Activated naive CD4-positive, alpha-beta T cell treated with anti-CD3 and anti-CD28 coated beads, Interleukin-2, amount 10 ng/mL, durations not matched to agents 7 days and 5 days (primary cell): ENCODE results near the gene PHF8.

ENCODE experiments used
- CTCF ChIA-PET: fragments of 350-600 bp; sonication (Branson Sonifier 250); formaldehyde crosslinking; loops from one replicate; lab custom pipeline; 2021; ENCODE audit warnings: antibody characterized with exemption; lab: Charles Lee
- DNase-seq: peaks from one replicate; pipeline ENCODE4 v3.0.0-alpha.2; 2020
- H3K27ac Mint-ChIP-seq: one replicate; pipeline ENCODE4 v1.8.0; 2021; ENCODE audit warnings: mild to moderate bottlenecking, moderate library complexity, mixed read lengths
- H3K27me3 Mint-ChIP-seq: one replicate; pipeline ENCODE4 v1.8.0; 2021; ENCODE audit warnings: mild to moderate bottlenecking, mixed read lengths
- H3K36me3 Mint-ChIP-seq: one replicate; pipeline ENCODE4 v1.8.0; 2021; ENCODE audit warnings: mixed read lengths
- H3K4me1 Mint-ChIP-seq: one replicate; pipeline ENCODE4 v1.8.0; 2021; ENCODE audit warnings: mixed read lengths
- H3K4me3 Mint-ChIP-seq: one replicate; pipeline ENCODE4 v1.8.0; 2021; ENCODE audit warnings: mild to moderate bottlenecking, moderate library complexity, mixed read lengths
- H3K9me3 Mint-ChIP-seq: one replicate; pipeline ENCODE4 v1.8.0; 2021; ENCODE audit warnings: mixed read lengths

Gene PHF8

GRCh38 chrX:53974529-53974928 is 69.7 kb downstream of the PHF8 start:
- no peaks in the 10 kb centered on the region for H3K4me1 Mint-ChIP-seq
- CTCF ChIA-PET, result no interaction called here
- no peak overlapping the region for H3K27ac Mint-ChIP-seq
- H3K9me3 Mint-ChIP-seq, result peaks cover 1% of the 10 kb centered on the region
- DNase-seq, result no peak
- no peaks in the 10 kb centered on the region for H3K27me3 Mint-ChIP-seq
- H3K4me3 Mint-ChIP-seq, result no peak overlapping the region
- peaks cover 51% of the 10 kb centered on the region for H3K36me3 Mint-ChIP-seq

DNA sequence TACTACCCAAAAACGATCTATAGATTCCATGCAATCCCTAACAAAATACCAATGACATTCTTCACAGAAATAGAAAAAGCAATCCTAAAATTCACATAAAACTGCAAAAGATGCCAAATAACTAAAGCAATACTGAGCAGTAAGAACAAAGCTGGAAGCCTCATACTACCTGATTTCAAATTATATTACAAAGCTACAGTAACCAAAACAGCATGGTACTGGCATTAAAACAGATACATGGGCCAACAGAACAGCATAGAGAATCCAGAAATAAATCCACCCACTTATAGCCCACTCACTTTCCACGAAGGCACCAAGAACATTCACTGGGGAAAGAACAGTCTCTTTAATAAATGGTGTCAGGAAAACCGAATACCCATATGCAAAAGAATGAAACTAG is 74.7 kb downstream of the PHF8 start:
- Mint-ChIP-seq H3K4me1 (peaks cover 3% of the 10 kb centered on the region), H3K36me3 (peaks cover 59% of the 10 kb centered on the region), H3K4me3 (no peak overlapping the region), H3K27ac (no peak overlapping the region), H3K9me3 (peaks cover 2% of the 10 kb centered on the region), H3K27me3 (no peaks in the 10 kb centered on the region)
- CTCF ChIA-PET, result no interaction called here
- DNase-seq, result no peak

- no peaks in the 10 kb centered on the region for H3K4me1 Mint-ChIP-seq
- H3K27ac Mint-ChIP-seq, result no peak overlapping the region
- no peaks in the 10 kb centered on the region for H3K27me3 Mint-ChIP-seq
- H3K4me3 Mint-ChIP-seq, result no peak overlapping the region
- H3K9me3 Mint-ChIP-seq, result no peaks in the 10 kb centered on the region
- no peak for DNase-seq
- H3K36me3 Mint-ChIP-seq, result peaks cover 29% of the 10 kb centered on the region
- CTCF ChIA-PET, result no interaction called here
These were observed 94.0 kb downstream of the PHF8 start for GRCh38 chrX:53950130-53950733.

DNA sequence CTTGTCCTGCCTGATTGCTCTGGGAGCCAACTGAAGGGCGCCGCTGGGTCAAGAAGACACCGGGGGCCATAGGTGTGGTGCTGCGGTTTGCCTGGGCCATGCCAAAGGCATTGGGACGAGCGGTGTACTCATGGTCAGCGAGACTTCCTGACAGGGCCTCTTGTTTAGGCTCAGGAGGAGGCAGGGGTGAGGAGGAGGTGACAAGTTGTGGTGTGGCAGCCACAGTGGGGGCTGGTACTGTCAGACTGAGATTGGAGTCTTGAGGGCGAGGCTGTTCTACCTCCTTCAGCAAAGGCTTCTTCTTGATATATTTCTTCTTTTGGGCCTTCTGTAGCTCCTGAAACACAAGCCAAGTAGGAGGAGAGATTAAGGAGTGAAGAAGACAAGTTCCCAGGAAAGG is 104.1 kb downstream of the PHF8 start:
- no peaks in the 10 kb centered on the region for H3K9me3 Mint-ChIP-seq
- H3K36me3 Mint-ChIP-seq, result peaks cover 50% of the 10 kb centered on the region

DNA sequence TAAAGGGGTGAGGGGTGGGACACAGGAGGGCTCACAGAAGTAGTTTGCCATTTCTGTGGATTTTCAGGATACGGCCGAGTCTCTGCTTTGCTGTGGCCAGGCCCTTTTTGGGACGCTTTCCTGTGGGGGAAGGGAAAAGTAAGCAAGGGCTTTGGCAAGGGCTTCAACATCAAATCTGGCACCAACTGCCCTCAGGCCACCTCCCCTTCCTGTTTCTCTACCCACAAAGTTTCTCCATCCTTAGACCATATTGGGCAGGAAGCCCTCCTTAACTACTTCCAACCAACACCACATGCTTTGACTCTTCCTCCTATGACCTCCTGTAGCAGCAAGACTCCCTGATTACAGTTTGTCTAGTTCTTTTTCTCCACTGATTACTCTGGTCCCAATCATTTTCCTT is 105.1 kb downstream of the PHF8 start:
- Mint-ChIP-seq H3K9me3 (no peaks in the 10 kb centered on the region), H3K4me1 (peaks cover 35% of the 10 kb centered on the region), H3K4me3 (no peak overlapping the region), H3K36me3 (peaks cover 50% of the 10 kb centered on the region), H3K27me3 (no peaks in the 10 kb centered on the region), H3K27ac (peak overlapping the region; percentile 47)
- CTCF ChIA-PET, result no interaction called here
- no peak for DNase-seq

More for the DNA sequence above, 104.1 kb downstream of the PHF8 start:
- no peak overlapping the region for H3K4me3 Mint-ChIP-seq
- CTCF ChIA-PET, result no interaction called here
- H3K4me1 Mint-ChIP-seq, result peaks cover 28% of the 10 kb centered on the region
- H3K27ac Mint-ChIP-seq, result no peak overlapping the region
- no peaks in the 10 kb centered on the region for H3K27me3 Mint-ChIP-seq
- DNase-seq, result no peak

DNA sequence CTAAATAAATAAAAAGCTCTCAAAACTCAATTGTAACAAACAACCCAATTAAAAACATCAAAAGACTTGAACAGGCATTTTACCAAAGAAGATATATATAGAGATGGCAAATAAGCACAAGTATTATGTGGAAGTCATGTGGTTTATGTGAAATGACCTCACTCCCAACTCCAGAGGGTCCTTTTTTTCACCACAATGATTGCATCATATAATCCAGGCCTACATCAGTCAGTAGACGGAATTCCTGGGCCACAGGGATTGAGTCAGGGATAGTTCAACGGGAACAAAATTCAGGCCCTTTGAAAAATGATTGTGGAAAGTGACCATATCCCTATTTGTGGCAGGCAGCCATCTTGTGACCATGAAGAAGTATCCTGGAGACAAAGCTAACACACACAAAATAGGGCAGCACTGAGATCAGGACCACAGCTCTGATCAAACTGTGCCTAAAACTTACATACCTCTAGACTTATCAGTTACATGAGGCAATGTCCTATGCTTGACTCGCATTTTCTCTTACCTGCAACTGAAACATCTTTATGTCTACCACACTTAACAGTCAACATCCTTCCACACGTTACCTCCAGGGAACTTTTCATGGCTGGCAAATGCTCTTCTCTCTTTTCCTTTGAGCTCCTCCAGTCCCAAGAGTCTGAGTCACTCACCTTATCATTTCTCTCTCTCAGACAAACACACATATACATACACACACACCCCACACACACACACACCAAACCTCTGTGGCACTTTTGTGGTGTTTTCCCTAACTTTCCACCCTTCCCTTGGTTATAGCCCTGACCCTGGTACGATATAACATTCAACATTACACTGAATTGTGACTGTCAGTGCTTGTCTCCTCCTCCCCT is 113.5 kb downstream of the PHF8 start:
- CTCF ChIA-PET, result no interaction called here
- no peak for DNase-seq
- H3K27ac Mint-ChIP-seq, result no peak overlapping the region
- peaks cover 13% of the 10 kb centered on the region for H3K4me1 Mint-ChIP-seq
- H3K4me3 Mint-ChIP-seq, result no peak overlapping the region
- peaks cover 2% of the 10 kb centered on the region for H3K36me3 Mint-ChIP-seq
- no peaks in the 10 kb centered on the region for H3K27me3 Mint-ChIP-seq
- H3K9me3 Mint-ChIP-seq, result no peaks in the 10 kb centered on the region

- H3K4me1 Mint-ChIP-seq, result no peaks in the 10 kb centered on the region
- no peaks in the 10 kb centered on the region for H3K36me3 Mint-ChIP-seq
- CTCF ChIA-PET, result no interaction called here
- no peak overlapping the region for H3K27ac Mint-ChIP-seq
- DNase-seq, result no peak
- no peak overlapping the region for H3K4me3 Mint-ChIP-seq
- no peaks in the 10 kb centered on the region for H3K9me3 Mint-ChIP-seq
- H3K27me3 Mint-ChIP-seq, result peaks cover 4% of the 10 kb centered on the region
These were observed 118.2 kb downstream of the PHF8 start for GRCh38 chrX:53926030-53926429.

DNA sequence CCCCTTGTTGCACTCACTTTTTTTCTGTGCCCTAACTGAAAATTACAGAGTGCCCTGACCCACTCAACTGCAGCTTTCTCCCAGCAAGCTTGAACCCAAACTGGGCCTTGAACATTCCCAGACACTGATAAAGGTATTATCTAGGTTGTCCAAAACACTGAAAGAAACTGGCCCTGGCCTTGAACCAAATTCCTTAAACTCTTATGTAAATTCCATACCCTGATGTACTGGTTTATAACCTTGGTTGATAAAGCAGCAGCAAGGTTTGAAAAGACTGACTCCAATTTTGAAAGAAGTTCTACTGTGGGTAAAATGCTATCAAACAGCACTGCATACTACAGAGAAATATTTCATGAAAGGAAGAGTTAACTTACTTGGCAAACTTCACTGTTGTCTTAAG is 125.6 kb downstream of the PHF8 start:
- Mint-ChIP-seq H3K27ac (no peak overlapping the region), H3K4me3 (no peak overlapping the region), H3K27me3 (peaks cover 4% of the 10 kb centered on the region), H3K9me3 (no peaks in the 10 kb centered on the region), H3K4me1 (no peaks in the 10 kb centered on the region), H3K36me3 (no peaks in the 10 kb centered on the region)
- no peak for DNase-seq
- CTCF ChIA-PET, result no interaction called here

DNA sequence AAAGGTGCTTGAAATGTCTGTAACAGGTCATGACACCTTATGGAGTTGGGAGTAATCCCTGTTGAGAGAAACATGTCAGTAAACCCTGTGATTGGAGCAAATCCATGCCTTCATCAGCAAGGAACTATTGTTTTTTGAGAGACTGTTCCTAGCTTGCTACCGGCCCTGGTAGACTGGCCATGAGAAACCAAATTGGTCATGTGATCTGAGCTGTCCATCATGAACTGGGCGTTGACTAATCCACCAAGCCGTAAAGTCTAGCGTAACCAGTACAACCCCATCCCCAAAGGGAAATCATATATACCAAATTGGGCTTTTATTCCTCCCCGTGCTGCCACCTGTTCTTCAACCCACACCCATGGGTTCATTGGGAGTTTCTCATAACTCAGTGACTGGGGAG is 143.7 kb downstream of the PHF8 start:
- H3K36me3 Mint-ChIP-seq, result no peaks in the 10 kb centered on the region
- no peak overlapping the region for H3K27ac Mint-ChIP-seq
- no peaks in the 10 kb centered on the region for H3K27me3 Mint-ChIP-seq
- no peaks in the 10 kb centered on the region for H3K9me3 Mint-ChIP-seq
- H3K4me3 Mint-ChIP-seq, result no peak overlapping the region
- no peaks in the 10 kb centered on the region for H3K4me1 Mint-ChIP-seq
- CTCF ChIA-PET, result no interaction called here
- DNase-seq, result no peak

- Mint-ChIP-seq H3K27ac (no peak overlapping the region), H3K36me3 (no peaks in the 10 kb centered on the region)
- CTCF ChIA-PET, result no interaction called here
These were observed 149.0 kb downstream of the PHF8 start for GRCh38 chrX:53895270-53895669.

More at GRCh38 chrX:53895270-53895669, 149.0 kb downstream of the PHF8 start:
- no peak for DNase-seq
- Mint-ChIP-seq H3K27me3 (no peaks in the 10 kb centered on the region), H3K4me3 (no peak overlapping the region), H3K9me3 (no peaks in the 10 kb centered on the region), H3K4me1 (no peaks in the 10 kb centered on the region)
